ENCODE measurements around the gene TTC28.
"Not testable (repeated sequence)": the region's sequence is repeated elsewhere in the genome, so short reads cannot be mapped to it uniquely, and the experiment has no call there.

TTC28 gene

DNA sequence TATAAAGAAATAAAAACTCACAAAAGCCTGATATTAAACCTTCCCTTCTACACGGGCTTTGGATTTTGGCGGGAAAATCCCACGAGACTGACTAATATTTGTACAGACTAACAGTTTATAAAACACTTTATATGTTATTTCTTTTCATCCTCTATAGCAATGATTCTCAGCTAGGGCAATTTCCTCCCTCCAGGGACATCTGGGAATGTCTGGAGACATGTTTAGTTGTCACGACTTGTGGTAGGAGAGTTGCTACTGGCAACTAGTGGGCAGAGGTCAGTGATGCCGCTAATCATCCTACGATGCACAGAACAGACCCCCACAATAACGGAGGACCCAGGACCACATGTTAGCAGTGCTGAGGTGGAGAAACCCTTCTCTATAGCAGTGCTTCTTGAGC, 455.8 kb downstream of the TTC28 start:
- DNase-seq (ENCODE audit: low read depth), result no peak

DNA sequence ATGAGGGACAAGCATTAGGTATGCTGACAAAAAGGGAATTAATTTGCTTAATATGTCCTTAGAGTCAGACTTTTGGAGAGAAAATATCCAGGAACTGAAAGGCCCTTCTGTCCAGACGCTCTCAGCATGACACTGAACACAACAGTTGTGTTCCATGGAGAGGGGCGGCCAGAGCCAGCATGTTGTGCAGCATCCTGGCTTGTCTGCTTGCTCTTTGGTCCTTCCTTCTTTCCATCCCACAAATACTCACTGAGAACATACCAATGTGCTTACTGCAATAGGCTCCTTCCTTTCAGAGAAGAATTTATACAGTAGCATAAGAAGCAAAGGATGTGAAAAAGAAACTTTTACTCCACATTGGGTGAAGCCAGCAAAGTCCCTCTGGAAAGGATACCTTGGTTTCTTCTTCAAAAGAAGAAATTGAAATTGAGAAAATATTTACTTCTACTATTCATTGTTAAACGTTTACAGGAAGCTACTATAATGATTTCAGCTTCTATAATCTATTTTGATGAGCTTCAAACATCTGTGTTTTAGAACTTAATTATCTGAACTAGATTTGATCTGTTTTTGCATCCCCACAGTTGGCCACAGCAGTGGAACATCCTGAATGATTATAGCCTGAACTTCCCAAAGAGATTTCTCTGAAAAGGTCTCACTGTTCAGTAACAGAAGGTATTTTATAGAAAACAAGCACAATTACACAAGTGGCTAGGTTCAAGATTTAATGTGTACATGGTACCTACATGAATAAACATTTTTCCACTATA, 456.5 kb downstream of the TTC28 start:
- DNase-seq (ENCODE audit: low read depth), result no peak

DNA sequence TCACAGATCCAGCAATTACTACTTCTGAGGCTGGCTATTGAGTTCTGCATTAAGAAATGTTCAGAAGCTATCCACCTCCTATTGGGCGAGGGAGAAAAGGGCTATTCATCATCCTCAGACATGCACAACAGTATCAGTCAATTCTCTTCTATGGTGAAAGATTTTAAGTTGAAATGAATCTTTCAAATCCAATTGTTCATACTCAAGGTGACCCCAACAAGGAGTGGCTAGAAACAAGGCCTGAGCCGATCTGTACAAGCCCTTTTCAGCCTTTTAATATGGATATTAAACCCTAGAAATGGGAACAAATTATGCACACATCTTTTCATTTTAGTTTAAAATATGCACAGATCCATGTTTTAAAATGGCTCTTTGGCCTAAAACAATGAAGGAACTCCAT, 457.1 kb downstream of the TTC28 start:
- DNase-seq (ENCODE audit: low read depth), result no peak

- DNase-seq (ENCODE audit: low read depth), result no peak
These were observed 457.6 kb downstream of the TTC28 start for GRCh38 chr22:28222052-28222451.

- DNase-seq (ENCODE audit: low read depth), result no peak
These were observed 458.8 kb downstream of the TTC28 start for GRCh38 chr22:28220626-28221363.

DNA sequence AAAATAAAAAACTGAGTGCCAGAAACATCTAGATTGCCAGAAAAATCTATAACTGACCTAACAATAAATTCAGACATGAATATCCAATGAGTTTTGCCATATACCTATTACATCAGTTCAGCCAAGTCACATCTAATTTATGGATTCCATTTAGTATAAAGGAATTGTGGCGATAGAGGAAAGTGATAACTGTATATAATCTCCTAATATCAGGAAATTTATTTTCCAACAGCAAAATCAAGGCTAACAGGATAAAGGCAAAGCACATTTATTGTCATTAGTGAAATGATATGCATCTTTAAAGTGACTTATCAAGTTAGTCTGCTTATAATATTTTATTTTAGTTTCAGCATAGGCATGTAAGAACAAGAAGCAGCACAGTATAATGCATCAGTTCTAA, 462.4 kb downstream of the TTC28 start:
- DNase-seq (ENCODE audit: low read depth), result no peak

DNA sequence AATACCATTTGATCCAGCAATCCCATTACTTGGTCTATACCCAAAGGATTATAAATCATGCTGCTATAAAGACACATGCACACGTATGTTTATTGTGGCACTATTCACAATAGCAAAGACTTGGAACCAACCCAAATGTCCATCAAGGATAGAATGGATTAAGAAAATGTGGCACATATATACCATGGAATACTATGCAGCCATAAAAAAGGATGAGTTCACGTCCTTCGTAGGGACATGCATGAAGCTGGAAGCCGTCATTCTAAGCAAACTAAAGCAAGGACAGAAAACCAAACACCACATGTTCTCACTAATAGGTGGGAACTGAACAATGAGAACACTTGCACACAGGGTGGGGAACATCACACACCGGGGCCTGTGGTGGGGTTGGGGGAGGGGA, 464.9 kb downstream of the TTC28 start:
- not testable (repeated sequence) for DNase-seq (ENCODE audit: low read depth)

DNA sequence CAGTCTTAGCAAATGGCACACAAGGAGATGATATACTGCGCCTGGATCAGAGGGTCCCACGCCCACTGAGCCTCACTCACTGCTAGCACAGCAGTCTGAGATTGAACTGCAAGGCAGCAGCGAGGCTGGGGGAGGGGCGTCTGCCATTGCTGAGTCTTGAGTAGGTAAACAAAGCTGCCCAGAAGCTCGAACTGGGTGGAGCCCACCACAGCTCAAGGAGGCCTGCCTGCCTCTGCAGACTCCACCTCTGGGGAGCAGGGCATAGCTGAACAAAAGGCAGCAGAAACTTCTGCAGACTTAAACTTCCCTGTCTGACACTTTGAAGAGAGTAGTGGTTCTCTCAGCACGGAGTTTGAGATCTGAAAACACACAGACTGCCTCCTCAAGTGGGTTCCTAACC, 470.2 kb downstream of the TTC28 start:
- DNase-seq (ENCODE audit: low read depth), result not testable (repeated sequence)

DNA sequence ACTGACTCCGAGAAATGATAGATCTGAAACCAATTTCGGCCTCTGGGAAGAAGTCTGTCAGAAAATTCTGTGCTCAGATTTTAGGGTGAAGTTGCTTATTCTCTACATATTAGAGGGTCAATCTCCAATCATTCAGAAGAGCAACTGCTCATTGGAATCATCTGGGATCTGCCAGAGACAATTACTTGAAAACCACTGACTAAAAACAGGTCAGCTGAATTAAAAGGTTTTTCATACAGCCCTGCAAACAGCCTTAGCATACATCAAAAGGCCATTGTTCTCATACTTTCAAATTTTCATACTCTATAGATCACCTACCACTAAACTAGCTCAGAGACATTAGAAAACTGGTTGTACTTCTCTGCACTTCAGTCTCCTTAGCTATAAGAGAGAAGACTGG, 470.9 kb downstream of the TTC28 start:
- no peak for DNase-seq (ENCODE audit: low read depth)

- no peak for DNase-seq (ENCODE audit: low read depth)
These were observed 471.6 kb downstream of the TTC28 start for GRCh38 chr22:28208036-28208435.

GRCh38 chr22:28207281-28208030, 472.2 kb downstream of the TTC28 start:
- no peak for DNase-seq (ENCODE audit: low read depth)

GRCh38 chr22:28205926-28206325, 473.7 kb downstream of the TTC28 start:
- DNase-seq (ENCODE audit: low read depth), result no peak

GRCh38 chr22:28204382-28204781, 475.3 kb downstream of the TTC28 start:
- DNase-seq (ENCODE audit: low read depth), result no peak

DNA sequence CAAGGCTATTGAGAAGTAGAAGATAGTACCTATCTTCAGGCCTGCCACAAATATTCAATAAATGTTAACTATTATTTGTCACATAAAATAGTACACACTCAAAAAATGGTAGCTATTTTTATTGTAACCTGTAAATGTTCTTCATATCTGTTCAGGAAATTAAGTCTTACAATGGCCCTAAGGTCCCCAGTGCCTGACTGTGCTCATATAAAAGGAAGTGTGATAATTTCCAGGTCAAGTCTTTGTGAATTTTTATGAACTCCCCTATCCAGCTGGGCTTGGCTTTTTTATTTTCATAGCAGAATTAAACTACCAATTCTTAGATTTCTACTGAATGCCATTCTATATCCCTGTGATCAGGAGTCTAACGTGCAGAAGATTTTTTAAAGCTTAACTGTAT, 476.4 kb downstream of the TTC28 start:
- no peak for DNase-seq (ENCODE audit: low read depth)

DNA sequence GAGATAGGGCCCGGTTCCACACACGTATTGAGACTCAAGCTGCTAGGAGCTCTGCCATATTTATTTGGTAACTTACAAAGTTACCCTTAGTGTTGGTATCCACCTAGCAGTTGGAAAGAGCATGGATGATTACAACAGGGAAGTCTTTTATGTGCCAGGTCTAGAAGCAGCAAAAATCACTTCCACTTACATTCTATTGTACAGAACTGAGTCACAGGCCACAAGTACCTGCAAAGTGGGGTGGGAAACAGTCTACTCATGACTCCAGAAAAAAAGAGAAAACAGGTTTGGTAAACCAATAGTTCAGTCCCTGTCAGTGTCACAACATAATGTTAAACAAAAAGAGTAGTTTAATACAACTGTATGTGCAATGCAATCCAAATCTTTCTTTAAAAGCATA, 480.9 kb downstream of the TTC28 start:
- DNase-seq (ENCODE audit: low read depth), result no peak

DNA sequence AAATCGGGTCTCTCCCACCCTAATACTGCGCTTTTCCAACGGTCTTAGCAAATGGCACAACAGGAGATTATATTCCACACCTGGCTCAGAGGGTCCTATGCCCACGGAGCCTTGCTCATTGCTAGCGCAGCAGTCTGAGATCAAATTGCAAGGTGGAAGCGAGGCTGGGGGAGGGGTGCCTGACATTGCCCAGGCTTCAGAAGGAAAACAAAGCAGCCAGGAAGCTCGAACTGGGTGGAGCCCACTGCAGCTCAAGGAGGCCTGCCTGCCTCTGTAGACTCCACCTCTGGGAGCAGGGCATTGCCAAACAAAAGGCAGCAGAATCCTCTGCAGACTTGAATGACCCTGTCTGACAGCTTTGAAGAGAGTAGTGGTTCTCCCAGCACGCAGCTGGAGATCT, 488.1 kb downstream of the TTC28 start:
- DNase-seq (ENCODE audit: low read depth), result not testable (repeated sequence)

- DNase-seq (ENCODE audit: low read depth), result no peak
These were observed 491.3 kb downstream of the TTC28 start for GRCh38 chr22:28188178-28188879.

GRCh38 chr22:28187612-28188011, 492.0 kb downstream of the TTC28 start:
- DNase-seq (ENCODE audit: low read depth), result no peak

DNA sequence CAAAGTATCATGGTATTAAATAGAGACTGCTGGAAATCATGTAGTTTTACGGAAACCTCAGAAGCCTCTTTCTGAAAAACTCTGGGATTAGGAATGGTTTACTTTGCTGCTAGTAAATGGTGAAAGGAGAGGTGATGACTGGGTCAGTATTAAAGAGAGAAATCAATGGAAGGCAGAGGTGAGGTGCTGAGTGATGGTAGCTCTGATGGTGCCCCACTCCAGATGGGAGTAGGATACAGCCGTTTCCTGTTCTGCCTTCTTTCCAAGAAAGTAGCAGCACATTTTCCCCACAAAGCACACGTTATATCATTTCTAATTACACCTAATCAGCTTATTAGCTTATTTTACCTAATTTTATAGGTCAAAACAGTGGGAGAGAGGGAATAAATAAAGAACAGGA, 493.0 kb downstream of the TTC28 start:
- no peak for DNase-seq (ENCODE audit: low read depth)

- no peak for DNase-seq (ENCODE audit: low read depth)
These were observed 494.5 kb downstream of the TTC28 start for GRCh38 chr22:28185130-28185529.

- no peak for DNase-seq (ENCODE audit: low read depth)
These were observed 496.4 kb downstream of the TTC28 start for GRCh38 chr22:28183078-28183860.
